GM18868 (cell line): Measurements from ENCODE around the gene C1orf21.

Experiments
- ATAC-seq: cut with Tn5 transposase; IDR thresholded peaks from one replicate; pipeline ENCODE4 v1.9.1; 2021; ENCODE audit warnings: mild to moderate bottlenecking, moderate library complexity; ENCODE audit not compliant: unreplicated experiment

Gene C1orf21

DNA sequence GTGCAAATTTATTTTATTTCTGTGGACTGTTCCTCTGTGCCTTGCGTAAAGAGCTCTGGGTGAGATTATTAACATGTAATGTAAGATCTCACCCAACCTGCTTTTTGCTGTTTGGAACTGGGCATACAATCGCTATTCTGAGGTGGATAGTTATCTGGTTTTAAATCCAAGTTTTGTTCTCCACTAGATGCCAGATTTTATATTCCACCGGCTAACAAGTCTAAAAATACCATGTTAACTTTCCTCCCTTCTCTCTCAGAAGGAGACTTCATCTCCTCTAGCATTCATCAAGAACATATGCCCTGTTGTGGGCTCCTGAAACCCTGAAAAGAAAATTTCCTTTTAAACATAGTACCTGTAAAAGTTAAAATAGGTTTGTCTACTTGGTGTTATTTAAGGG is 56.4 kb downstream of the C1orf21 start:
- ATAC-seq, result no peak

DNA sequence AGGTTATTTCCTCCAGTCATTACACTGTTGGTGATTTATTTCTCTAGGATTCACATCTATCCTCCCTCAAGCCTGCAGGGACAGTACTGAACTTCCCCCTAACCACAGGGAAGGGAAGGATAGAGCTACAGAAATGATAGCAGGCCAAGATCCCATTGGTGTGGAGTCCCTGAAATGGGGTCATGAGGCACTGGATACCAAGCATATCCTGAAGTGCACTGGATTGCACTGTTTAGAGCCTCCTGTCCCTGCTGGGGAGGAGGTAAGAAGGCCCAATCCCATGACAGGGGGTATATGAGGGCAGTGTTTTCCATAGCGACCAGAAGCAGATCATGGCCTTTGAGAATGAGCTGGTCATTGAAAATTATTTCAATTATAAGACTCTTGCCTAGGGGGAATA is 56.8 kb downstream of the C1orf21 start:
- no peak for ATAC-seq

DNA sequence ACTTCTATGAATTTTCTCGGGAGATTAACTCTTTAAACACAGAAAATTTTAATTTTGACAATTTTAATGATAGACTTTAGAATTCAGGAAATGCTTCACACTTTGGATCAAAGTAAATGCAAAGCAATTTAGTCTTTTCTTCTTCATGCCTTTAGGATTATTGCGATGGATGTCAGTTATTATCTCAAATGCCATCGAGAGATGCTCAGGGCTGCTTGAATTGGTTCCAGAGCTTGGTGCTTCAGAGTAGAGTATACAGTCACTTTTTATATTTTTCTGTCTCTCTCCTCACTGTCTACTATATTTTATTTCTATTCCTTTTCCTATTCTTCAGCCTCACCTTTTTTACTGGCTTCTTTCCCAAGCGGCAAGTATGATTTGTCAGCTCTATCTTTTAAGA is 59.2 kb downstream of the C1orf21 start:
- no peak for ATAC-seq

DNA sequence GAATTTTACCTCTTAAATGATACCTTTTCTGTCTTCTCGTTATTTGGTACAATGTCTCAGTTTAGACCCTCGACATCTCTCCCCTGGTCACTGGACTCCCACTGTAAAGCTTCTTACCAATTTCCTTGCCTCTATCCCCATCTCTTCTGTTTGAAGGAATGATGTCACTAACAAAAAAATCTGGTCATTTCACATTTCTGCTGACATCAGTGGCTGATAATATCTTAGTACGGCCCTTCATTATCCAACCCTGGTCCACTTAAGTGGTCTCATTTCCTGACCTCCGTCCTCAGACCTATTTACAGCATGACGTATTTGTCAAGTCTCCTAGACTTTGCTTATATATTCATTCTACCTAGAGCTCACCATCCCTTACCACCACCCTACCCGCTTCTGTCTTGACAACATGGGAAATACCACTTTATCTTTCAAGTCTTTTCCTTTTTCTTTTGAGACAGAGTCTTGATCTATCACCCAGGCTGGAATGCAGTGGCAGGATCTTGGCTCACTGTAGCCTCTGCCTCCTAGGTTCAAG is 60.9 kb downstream of the C1orf21 start:
- ATAC-seq, result no peak

DNA sequence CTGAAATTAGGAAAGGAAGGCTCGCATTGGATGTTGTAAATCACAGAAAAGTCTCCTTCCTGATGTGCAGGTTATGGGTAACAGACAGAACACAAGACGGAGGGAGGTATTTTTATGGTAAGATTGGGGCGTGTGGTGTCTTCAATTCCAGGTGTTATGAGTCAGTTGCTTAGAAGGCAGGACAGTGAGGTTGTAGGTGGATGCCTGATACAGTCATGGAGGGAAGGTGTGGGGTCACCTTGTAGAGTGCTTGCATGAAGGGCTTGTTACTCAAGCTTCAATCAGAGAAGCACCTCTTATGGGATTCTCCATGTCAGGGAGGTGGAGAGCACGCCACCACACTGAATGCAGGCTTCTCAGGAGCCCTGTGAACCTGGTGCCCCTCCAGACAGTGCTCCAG is 63.1 kb downstream of the C1orf21 start:
- no peak for ATAC-seq

DNA sequence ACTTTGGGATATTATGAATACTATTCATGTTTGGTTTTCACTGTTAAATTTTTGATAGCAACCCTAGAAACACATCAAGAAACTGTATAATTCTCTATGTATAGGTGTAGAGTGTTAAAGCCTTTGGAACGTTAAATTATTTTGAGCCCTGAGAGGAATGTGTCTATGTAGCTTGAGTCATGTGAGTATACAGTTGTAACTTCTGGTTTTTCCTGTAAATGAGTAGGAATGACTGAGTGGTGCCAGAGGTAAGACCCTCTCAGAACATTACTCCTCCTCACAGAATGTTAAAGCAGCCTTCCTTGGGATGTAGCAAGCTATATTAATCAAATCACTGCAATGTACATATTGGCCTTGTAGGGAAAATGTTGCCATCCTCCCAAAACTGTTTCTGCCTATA is 69.0 kb downstream of the C1orf21 start:
- ATAC-seq, result no peak

DNA sequence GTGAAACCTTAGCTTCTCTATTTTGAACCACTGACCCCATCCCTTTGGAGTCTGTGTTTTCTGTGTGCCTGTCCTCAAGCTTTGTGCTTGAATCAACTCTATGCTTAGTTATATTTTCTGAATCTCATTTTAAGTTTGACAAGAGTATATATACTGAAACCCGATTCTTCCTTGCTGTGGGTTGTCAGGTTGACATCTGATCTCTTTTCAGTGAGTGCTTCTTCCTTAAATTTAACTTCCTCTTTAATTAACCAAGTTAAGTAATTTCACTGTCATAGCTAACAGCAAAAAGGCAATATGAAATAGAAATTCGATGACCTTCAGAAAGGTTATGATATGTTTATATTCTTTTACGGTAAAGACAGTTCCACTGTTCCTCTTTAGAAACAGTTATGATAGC is 69.4 kb downstream of the C1orf21 start:
- ATAC-seq, result no peak

DNA sequence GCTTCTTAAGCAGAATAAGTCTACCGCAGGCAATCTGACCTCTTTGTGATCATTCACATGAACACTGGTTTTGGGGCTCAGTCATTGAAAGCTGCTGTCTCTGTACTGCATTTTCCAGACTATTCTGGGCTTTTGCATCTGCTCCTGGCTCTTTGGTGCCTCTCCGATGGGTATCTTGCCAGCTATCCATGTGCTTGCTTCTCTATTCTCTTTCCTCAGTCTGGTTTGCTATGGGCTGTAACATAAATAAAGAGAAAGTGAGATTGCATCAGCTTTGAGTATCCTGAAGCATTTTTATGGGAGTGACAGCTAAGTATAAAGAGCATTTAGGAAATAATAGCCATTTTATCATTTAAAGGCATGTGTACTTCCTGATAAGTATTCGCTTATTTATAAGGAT is 70.7 kb downstream of the C1orf21 start:
- ATAC-seq, result no peak

DNA sequence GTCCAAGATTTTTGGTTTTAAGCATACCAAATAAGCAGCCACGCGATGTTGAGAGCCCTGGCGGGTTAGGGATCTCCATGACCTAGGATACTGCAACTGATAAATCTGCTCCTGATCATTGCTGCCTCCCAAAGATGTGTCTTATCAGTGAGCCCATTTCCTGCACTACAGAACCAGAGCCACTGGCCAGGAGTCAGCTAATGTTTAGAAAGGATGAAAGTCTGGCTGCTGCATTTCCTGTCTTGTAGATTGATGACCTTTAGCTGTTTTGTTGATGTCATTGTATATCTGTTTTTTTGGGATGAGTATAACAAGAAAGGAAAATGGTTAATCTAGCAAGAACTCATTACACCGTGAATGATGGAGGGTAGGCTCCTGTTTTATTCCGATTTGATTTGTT is 74.5 kb downstream of the C1orf21 start:
- ATAC-seq, result no peak

DNA sequence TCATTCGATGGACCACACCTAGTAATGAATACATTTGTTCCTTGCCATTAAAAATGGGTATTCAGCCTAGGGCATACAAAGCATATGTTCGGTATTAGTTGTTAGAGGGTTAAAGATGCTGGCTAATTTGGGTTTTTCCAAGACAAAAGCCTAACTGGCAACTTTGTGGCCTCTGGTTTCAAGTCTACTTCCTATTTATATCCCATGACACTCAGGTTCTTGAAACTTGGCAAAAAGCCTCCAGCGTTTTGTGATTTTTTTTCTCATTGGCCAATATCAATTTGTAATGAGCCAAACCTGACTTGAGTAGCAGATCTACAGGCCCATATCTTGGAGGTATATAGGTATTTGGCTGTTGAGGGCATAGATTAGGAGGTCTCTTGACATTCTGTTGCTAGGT is 75.3 kb downstream of the C1orf21 start:
- no peak for ATAC-seq

DNA sequence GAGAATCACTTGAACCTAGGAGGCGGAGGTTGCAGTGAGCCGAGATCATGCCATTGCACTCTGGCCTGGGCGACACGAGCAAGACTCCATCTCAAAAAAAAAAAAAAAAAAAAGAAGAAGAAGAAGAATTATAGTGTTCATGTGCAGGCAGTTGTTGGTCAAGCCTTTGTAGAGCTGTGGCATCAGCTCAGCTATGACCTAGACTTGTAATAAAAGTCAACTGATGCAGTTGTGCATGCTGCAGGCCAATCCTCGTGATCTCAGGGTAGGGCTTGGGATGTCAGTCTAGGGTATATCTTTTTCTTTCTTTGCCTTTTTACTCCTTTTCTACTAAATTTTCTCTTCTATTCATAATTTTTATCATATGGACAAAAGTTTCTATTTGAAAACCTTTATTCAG is 76.2 kb downstream of the C1orf21 start:
- no peak for ATAC-seq

DNA sequence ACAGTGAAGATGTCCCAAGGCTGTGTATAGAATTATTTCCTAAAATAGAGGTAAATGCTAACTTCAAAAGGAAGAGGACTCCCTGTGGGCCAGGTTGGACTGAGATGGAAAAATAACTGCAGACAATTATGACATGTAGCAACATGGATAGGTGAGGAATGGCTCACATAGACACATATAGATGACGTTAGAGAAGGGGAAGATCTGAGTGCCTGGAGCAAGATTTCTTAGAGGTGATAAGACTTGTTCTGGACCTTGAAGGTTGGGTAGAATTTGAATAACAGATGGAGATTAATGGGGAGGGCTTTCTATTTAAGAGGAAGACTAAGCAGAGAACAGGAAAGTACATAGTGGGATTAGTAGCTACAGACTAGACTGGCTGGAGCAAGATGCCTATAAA is 76.9 kb downstream of the C1orf21 start:
- no peak for ATAC-seq

DNA sequence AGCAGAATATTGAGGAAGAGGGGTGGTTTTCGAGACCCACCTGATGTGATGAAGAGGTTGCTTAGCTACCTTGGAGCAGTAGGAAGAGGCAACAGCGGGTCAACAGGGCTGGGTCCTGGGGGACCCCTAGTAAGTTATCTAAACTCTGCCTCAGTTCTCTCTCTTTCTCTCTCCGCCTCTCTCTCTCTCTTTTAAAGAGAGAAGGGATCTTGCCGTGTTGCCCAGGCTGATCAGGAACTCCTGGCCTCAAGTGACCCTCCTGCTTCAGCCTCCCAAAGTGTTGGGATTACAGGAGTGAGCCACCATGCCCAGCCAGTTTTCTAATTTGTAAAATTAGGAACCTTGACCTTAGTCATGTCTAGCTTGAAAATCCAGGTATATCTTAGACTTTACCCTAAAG is 77.9 kb downstream of the C1orf21 start:
- no peak for ATAC-seq

DNA sequence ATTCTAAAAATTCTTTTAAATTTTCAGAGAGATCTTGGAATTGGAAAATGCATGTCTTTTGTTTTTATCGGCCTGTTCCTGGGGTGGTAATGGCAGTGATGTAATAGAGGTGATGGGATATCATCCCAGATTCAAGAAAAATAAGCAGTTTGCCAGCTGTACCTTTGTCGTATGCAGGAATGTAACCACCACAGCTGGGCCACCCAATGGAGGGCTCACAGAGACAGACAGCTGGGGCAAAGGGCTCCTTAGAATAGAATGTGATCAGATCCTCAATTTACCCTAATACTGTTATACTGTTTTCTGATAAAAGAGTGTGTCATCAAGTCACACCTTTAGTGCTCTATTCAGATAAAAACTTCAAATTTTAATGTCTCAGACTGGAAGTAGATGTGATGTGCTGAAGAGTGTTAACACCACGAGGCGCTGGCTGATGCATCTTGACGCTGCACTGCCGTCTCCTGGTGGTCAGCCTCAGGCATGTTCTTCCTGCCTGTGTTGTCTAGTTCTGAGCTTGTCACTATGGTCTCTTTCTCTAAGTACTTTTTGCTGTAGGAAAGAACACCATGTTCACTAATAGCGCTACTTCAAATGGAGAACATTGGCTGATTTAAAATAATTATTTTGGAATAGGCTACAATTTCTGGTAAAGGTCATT is 78.8 kb downstream of the C1orf21 start:
- no peak for ATAC-seq

DNA sequence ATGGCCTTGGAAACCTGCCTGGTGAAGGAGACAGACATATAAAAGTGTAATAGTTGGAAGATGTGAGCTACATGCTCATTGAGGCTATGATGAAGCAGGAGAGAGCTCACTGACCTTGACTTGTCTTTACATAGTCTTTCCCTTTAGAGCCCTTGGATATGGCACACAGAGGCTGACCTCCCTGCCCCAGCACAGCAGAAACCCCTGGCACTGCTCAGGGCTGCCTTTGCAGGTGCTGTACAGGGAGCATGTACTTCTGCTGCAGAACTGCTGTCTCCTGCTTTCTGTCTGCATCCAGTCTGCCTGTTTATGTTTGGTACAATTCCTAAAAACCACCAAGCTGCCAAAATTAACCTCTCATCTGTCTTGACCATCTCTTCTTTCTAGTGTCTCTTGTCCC is 80.5 kb downstream of the C1orf21 start:
- no peak for ATAC-seq

DNA sequence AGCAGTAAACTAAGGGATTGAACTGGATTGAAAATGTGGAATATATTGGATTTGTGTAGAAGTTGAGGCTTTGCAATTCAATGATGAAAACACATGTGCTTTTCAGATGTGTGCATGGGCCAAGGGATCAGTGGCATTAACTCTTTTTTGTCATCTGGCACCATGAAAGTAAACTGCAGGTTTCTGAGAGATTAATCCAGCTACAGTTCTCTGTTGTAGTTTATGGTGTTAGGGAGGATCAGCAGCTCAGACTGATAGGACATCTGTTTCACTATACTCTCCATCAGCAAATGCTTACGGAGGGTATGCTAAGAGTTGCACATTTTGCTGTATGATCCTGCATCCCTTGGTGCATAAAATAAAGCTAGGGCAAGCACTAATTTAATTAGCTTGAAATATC is 82.6 kb downstream of the C1orf21 start:
- no peak for ATAC-seq

DNA sequence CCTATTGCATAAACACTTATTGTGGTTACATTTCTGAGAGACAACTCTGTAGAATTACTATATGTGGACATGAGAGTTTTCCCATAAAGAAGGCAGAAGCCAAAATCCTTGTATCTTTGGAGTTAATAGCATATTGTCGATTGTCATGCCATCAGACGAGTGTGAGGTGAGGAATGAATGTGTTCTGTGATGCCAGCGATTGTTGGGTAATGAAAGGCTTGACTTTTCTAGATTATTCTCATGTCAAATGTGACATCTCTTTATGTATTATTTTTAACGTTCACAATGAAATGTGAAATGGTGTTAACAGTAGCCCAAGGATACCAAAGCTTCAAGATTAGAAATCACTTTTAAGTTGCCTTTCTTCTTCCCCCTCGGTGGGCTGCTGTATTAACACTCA is 84.9 kb downstream of the C1orf21 start:
- no peak for ATAC-seq

DNA sequence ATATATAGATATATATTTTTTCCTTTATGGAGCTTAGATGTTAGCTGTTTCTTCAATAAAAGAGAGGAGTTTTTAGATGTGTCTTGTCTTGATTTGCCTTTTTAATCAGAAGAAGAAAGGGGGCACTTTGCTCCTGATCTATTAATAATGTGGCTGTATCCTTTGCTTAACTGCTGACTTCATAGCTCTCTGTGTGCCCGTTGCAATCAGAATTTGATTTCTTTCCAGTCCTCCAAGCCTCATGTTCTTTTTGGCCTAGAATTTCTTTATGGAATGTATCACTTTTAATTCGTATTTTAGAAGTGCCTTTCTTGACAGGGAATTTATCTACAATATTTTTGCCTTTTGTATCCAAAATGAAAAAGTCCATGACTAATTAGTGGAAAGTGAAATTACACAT is 85.3 kb downstream of the C1orf21 start:
- no peak for ATAC-seq

DNA sequence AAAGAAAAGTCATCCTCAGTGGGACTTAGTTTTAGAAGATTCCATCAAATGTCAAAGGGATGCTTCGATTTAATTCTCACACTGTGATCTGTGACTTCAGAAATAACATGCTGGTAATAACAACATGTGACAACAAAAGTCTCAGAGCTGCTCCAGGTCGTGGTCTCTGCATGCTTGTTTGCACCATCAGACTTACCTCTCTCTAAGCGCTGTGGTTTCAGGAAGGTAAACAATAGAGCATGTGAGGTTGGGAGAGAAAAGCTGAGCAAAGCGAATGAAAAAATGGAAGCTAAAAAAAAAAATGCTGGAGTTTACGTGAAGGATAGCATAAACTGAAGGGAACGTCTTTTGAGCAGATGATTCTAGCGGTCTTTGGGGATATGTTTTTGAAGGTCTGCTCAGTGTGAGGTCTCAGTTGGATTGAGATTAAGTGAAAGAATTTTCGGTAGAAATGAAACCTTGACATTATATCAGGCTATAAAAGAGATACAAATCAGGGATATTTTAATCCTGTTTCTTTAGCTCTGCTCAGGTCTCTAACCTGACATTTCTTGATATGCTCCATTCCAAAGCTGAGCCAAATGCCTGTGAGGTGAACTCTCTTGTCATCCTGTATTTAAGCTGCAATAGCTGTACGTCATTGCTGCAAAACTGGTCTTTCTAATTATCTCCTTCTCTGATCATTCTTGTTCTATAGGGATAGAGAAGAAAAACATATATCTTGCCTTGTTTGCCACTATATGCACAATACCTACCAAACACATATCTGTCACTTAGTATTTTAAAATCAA is 86.5 kb downstream of the C1orf21 start:
- no peak for ATAC-seq

DNA sequence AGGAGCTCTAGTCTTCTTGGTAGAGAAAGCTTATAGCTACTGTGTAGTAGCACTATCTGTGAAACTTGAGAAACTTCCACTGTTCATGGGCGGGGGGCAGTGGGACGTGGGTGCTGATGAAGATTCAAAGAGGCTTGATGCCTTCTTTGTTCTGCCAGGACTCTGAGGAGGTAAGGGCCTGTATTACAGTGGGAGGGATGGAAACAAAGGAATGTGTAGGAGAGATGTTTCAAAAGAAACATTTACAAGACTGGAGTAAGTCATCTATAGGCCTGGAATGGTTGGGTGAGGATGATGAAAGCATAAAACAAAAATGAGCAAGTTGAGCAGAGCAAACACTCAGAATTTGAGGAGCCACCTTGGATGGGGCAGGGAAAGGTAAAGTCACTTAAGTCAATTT is 89.4 kb downstream of the C1orf21 start:
- no peak for ATAC-seq

DNA sequence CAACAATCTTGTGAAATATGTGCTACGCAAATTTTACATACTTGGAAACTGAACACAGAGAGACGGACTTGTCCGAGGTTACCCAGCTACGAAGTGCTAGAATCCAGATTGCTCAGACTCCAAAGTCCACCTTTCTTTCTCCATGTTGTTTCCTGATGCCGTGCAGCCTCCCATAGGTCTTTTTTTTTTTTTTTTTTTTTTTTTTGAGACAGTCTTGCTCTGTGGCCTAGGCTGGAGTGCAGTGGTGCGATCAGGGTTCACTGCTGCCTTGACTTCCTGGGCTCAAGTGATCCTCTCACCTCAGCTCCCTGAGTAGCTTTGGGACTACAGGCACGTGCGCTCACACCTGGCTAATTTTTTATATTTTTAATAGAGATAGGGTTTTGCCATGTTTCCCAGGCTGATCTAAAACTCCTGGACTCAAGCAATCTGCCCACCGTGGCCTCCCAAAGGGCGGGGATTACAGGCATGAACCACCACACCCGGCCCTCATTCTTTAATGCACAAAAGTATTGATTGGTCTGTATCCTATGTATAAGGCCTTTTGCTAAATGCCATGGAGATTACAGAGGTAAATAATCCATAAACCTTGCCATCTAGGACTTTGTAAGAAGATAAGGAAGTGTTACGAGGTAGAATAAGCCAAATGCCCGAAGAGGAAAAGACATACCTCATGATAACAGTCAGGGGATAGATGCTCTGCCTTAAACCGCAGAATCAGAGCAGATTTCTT is 92.8 kb downstream of the C1orf21 start:
- ATAC-seq, result no peak

DNA sequence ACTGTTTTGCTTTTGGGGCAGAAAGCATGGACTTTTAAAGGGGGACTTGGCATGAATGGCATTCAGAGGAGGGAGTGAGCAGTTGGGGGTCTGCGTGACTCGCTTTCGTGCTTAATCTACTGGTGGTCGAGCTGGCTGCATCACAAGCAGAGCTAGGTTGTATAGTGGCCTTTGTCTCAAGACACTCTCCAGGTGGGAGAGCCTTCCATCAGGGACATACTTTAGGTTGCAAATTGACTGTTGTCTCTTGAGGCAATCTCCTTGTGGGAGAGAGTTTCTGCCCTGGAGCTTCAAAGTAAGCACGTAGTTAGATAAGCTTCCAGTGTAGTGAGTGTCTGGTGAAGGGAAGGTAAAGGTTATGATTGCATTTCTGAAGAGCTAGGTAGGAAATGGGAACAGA is 93.9 kb downstream of the C1orf21 start:
- no peak for ATAC-seq
